GM19043 (cell line): Measurements from ENCODE around the gene NODAL.

Source experiments
- ATAC-seq: cut with Tn5 transposase; IDR thresholded peaks from one replicate; pipeline ENCODE4 v1.9.1; 2021; ENCODE audit warnings: low read depth; ENCODE audit not compliant: unreplicated experiment

The NODAL gene

GRCh38 chr10:70435241-70436085 lies 6.0 kb downstream of the NODAL start:
- no peak for ATAC-seq

DNA sequence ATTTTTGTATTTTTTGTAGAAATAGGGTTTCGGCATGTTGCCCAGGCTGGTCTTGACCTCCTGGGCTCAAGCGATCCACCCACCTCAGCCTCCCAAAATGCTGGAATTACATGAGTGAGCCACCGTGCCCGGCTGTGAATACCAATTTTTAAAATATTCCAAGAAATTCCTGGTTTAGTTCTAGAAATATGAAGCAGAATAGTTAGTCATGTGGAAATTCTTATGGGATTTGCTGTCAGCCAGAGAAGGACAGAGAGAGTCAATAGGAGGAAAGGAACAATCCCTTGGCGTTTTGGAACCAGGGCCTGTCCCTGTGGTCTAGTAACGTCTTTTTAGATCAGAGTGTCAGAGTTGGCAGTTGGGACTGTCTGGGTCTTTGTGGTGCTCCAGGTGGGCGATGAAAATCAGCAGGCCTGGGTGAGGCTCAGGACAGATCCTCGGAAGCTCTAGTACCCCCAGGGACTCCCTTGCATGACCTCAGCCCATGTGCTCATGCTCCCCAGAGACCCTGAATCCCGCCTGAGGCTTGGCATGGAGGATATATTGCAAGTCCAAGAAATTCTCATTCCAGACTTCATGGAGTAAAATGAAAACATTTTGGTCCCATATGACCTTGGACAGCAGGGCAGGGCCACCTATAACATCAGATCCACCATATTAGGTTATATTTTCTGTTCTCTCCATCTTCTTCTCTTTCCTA lies 7.8 kb downstream of the NODAL start:
- no peak for ATAC-seq

GRCh38 chr10:70432561-70433263 lies 8.8 kb downstream of the NODAL start:
- no peak for ATAC-seq

GRCh38 chr10:70432101-70432500 lies 9.4 kb downstream of the NODAL start:
- no peak for ATAC-seq

DNA sequence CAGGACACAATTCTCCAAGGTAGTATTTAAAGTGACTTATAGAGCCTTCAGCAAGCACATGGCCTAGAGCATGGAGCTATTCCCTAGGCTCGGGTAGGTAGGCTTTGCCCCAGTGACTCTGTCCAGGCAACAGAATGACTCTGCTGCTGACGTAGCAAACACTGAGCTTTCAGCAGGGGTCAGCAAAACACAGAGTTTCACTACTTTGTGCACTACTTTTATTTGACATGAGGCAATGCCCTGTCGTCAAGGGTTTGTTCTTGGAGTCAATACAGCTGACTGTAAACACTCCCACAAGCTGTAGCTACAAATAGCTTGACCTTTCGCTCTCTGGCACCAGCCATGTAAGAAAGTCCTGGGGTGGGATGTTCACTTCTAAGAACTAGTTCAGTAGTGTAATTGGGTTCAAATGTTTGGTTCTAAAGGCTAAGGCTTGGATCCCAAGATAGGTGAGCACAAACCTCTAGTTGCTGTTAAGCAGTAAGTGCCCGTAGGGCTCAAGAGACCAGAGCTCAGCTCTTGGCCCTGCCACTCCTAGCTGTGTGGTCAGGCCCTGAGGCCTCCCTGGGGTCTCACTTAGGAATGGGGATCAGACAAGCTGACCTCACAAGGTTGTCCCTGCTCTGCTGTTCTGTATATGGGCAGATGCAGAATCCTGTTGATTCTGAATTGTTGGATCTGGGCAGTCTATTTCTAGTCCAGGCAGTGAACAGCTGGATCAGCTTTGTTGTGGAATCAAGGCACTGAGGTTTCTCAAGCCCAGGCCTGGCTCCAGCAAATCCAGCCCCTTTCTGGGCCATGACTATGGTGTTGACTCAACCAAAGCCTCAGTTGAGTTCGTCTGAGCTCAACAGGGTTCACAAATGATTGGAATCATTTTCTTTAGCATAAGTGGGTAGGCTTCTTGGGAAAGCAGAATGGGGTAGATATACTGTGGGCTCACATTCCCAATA lies 10.7 kb downstream of the NODAL start:
- no peak for ATAC-seq

DNA sequence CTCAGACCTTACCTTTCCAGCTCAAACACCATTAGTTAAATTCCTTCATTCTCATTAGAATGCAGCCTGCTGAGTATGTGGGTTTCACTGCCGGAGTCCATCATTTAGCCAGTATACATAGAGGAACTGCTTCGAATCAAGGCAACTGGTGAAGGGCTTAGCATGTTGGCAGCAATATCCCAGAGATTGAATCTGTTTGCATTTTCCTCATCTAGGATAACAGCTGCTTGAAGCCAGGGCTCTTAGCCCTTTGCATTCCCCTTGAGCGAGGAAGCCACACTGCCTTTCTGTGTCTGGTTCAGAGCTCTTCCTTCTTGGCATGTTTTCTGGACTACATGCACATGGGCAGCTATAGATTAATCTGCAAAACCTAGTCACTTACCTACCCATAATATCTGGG lies 14.7 kb downstream of the NODAL start:
- ATAC-seq, result no peak

GRCh38 chr10:70425096-70425495 lies 16.4 kb downstream of the NODAL start:
- no peak for ATAC-seq

- no peak for ATAC-seq
Measured at GRCh38 chr10:70424320-70424719, 17.2 kb downstream of the NODAL start.

- no peak for ATAC-seq
Measured at GRCh38 chr10:70418713-70419112, 22.8 kb downstream of the NODAL start.

- ATAC-seq, result no peak
Measured at GRCh38 chr10:70418229-70418628, 23.3 kb downstream of the NODAL start.

DNA sequence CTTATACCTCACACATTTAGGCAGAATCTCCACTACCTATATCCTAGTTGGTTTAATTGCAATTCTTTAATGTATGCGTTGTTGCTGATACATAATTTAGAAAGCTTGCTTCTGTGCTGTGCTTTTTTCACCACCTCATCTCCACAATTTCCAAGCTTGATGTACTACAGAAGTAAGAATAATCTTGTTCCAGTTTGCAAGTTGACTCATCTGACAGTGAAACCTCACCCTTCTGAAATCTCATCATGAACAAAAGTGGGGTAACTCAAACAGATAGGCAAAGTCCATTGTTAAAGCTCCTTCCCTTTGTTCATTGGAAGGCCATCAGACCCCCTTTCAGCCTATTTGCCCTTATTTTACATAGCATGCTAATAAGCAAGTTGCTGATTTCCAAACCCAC lies 23.9 kb downstream of the NODAL start:
- no peak for ATAC-seq

DNA sequence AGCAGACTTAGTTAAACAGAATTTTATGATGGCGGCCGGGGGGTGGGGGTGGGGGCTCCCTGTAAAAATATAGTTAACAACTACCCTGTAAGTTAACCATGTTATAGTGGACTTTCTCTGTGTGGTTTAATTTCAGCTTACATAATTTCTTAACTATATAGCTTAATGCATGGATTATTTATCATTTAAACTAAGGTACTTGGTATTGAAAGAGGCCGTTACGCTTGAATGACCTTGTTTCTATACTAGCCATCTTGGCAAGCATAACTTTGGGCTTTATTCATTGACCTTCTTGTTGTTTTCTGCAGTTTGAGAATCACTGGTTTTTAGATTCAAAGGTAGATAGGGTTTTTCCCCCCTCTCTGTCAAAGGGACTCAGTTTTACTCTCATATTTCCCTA lies 29.1 kb downstream of the NODAL start:
- no peak for ATAC-seq

GRCh38 chr10:70410608-70411007 lies 30.9 kb downstream of the NODAL start:
- no peak for ATAC-seq

DNA sequence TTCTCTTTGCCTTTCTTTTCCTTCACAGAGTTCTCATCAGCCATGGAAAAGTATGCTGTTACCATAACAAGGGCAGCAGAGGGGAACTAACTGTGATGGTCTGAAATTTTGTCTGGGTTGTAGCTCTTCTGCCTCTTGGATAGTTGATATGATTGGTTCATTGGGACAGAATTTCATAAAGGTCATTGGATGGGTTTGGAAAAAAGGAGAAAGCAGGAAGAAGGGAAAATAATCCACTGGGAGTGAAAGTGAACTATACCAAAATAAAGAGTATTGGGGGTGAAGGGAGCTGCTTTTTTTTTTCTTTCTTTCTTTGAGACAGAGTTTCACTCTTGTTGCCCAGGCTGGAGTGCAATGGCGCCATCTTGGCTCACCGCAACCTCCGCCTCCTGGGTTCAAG lies 31.7 kb downstream of the NODAL start:
- ATAC-seq, result no peak

- peak; percentile 44 for ATAC-seq
Measured at GRCh38 chr10:70405037-70405824, 36.2 kb downstream of the NODAL start.

GRCh38 chr10:70404787-70405036 lies 36.8 kb downstream of the NODAL start:
- no peak for ATAC-seq

DNA sequence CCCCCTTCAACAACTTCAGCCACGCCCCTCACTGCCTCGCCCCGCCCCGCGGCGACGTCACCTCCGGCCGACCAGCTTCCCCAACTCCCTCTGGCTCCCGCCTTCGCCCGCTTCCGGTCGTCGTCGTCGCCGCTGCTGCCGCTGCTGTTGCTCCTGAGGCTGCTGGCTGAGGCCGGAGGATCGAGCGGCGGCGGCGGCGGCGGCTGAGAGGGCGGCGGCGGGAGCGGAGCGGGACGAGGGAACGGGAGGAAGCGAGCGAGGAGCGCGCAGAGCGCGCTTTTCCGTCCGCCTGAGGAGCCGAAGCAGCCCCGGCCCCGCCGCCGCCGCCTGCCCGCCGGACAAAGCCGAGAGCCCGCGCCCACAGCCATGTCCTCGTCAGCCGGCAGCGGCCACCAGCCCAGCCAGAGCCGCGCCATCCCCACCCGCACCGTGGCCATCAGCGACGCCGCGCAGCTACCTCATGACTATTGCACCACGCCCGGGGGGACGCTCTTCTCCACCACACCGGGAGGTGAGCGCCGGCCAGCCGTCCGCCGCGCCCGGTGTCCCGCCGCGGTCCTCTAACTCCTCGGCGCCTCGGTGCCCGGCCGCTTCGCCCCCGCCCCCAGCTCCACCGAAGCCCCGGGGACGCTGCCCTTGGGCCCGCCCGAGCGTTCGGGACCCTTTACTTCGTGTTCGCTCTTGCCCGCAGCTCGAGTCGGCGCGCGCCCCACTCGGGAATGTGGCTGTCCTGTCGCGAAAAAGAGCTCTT lies 37.3 kb downstream of the NODAL start, which contains the start of gene EIF4EBP2:
Gene EIF4EBP2 (plus strand): TSS at position 110 of the 751 bp plus-strand sequence. CDS start 257 bp downstream, at position 367.
- ATAC-seq, result peak; percentile 80

- ATAC-seq, result peak; percentile 6
Measured at GRCh38 chr10:70403483-70404035, 37.9 kb downstream of the NODAL start.

DNA sequence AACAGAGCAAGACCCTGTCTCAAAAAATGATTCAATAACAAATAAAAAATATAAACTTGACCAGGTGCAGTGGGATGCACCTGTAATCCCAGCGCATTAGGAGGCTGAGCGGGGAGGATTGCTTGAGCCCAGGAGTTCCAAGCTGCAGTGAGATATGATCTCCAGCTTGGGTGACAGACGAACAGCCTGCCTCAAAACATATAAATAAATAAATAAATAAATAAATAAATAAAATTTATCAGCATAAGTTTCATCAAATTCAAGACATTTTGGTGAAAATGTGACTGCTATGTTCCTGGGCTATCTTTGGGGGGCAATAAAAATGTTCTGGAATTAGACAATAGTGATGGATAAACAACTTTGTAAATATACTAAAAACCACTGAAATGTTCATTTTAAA lies 42.3 kb downstream of the NODAL start:
- no peak for ATAC-seq
